Activated naive CD8-positive, alpha-beta T cell (primary cell): Measurements from ENCODE around the gene TM6SF1.
"Not testable (repeated sequence)": the region's sequence is repeated elsewhere in the genome, so short reads cannot be mapped to it uniquely, and the experiment has no call there.

ENCODE experiments used
- H3K27ac Mint-ChIP-seq: one replicate; pipeline ENCODE4 v1.8.0; 2021; ENCODE audit warnings: mixed read lengths
- H3K27me3 Mint-ChIP-seq: one replicate; pipeline ENCODE4 v1.8.0; 2021; ENCODE audit warnings: mixed read lengths
- H3K36me3 Mint-ChIP-seq: one replicate; pipeline ENCODE4 v1.8.0; 2021; ENCODE audit warnings: mixed read lengths
- H3K4me1 Mint-ChIP-seq: one replicate; pipeline ENCODE4 v1.8.0; 2021; ENCODE audit warnings: low read depth, mixed read lengths
- H3K4me3 Mint-ChIP-seq: one replicate; pipeline ENCODE4 v1.8.0; 2021; ENCODE audit warnings: mild to moderate bottlenecking, mixed read lengths
- H3K9me3 Mint-ChIP-seq: one replicate; pipeline ENCODE4 v1.8.0; 2021; ENCODE audit warnings: low read depth, mixed read lengths

Gene TM6SF1

DNA sequence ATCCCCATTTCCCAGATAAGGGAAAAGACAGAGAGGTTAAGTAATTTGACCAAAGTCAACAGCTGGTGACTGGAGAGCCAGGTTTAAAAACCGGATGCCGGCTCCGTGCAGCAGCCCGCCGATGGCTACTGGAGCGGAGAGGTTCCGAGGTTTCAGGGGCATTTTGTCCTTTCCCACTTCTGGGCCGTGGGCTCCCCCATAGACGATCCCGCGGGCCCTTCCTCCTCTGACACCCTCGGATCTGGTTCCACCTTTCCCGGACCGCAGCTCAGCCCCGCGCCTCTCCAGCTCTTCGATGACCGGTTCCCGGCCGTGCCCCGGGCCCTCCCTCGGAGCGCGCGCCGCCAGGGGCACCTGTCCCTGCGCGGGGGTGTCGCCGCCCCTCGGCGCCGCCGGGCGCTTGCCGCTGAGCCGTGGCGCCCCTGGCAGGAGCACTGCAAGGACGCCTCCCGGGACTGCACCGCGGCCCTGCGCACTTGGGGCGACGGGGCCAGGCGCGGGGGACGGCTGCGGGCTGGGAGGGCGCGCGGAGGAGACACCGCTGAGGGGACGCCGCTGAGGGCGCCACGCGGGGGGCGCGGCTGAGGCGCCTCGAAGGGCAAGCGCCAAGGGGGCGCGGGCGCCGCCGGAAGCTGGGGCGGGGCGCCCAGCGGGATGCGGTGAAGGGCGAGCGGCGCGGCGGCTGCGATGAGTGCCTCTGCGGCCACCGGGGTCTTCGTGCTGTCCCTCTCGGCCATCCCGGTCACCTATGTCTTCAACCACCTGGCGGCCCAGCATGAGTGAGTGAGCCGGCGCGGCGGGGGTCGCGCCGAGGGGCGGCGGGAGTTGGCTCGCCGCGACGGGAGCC, at the start of gene TM6SF1:
Gene TM6SF1 (plus strand): TSS at position 652 of the 847 bp plus-strand sequence. CDS start 36 bp downstream, at position 688.
- H3K9me3 Mint-ChIP-seq, result no peaks in the 10 kb centered on the region
- H3K27me3 Mint-ChIP-seq, result peaks cover 36% of the 10 kb centered on the region
- no peaks in the 10 kb centered on the region for H3K36me3 Mint-ChIP-seq
- H3K27ac Mint-ChIP-seq, result peak within 1 kb of the TSS; percentile 55
- peaks cover 16% of the 10 kb centered on the region for H3K4me1 Mint-ChIP-seq
- peak within 1 kb of the TSS; percentile 82 for H3K4me3 Mint-ChIP-seq

DNA sequence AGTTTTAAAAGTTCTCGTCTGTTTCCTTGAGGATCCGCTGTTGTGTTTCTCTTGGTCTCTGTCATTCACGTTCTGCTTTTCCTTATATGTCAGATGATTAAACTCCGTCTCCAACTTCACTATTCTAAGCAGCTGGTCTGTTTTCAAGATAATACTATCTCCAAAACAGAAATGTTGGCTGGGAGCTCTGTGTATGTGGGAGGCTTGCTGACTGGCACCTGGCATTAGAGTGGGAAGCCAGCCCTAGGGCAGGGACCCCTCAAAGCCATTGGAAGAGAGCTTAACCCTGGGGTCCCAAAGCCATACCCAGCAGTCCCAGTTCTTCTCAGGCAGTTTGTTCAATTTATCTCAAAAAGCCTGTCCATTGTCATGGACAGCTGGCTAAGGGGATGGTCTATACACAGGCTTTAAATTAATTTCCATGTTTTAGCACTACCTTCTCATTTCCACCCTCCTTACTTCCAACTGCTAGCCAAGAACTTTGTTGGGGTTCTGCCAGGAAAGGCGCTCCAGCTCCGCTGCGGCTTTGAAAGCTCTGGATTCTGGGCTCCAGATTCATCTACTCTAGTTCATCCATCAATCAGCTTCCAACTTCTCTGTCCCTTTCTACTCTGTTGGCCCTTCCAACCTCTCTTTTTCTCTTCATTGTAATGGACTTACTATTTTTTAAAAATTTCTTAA, 49.6 kb upstream of the TM6SF1 start:
- no peaks in the 10 kb centered on the region for H3K9me3 Mint-ChIP-seq
- no peak overlapping the region for H3K27ac Mint-ChIP-seq
- peaks cover 18% of the 10 kb centered on the region for H3K4me1 Mint-ChIP-seq
- H3K27me3 Mint-ChIP-seq, result no peaks in the 10 kb centered on the region
- peaks cover 2% of the 10 kb centered on the region for H3K36me3 Mint-ChIP-seq
- no peak overlapping the region for H3K4me3 Mint-ChIP-seq

DNA sequence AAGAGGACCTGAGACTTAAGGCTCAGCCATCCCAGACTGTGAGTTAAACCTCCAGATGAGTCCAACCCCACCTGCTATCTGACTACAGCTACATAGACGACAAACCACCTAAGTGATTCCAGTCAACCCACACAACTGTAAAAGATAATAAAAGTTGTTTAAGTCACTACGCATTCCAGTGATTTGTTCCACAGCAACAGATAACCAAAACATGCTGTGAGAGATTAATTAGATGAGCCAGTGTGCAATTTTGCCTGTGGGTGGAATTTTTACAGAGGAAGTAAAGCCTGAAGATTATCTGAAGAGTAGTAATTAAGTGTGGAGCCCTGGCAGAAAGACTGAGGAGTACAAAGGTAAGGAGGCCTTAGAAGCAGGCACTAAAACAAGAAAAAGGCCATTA, 45.8 kb upstream of the TM6SF1 start:
- H3K4me3 Mint-ChIP-seq, result no peak overlapping the region
- peaks cover 7% of the 10 kb centered on the region for H3K36me3 Mint-ChIP-seq
- H3K27me3 Mint-ChIP-seq, result no peaks in the 10 kb centered on the region
- no peaks in the 10 kb centered on the region for H3K9me3 Mint-ChIP-seq
- H3K27ac Mint-ChIP-seq, result no peak overlapping the region
- peaks cover 15% of the 10 kb centered on the region for H3K4me1 Mint-ChIP-seq

DNA sequence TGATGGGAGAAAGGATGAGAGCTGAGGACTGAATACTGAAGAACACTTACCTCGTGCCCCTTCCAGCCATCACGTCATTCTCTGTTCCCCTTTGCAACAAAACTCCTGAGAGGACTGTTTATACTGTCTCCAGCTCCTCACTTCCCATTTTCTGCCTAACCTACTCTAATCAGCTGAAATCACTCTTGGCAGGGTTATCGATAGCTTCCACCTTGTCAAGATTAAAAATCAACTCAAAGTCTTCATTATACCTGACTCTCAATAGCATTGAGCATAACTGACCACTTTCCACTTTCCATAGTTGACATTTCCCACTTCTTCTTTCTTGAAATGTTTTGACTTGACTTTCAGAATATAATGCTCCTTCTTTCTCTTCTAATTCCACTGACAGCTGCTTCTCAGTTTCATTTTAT, 44.7 kb upstream of the TM6SF1 start:
- Mint-ChIP-seq H3K27me3 (no peaks in the 10 kb centered on the region), H3K9me3 (no peaks in the 10 kb centered on the region), H3K27ac (no peak overlapping the region), H3K4me3 (no peak overlapping the region), H3K36me3 (peaks cover 7% of the 10 kb centered on the region), H3K4me1 (peaks cover 12% of the 10 kb centered on the region)

DNA sequence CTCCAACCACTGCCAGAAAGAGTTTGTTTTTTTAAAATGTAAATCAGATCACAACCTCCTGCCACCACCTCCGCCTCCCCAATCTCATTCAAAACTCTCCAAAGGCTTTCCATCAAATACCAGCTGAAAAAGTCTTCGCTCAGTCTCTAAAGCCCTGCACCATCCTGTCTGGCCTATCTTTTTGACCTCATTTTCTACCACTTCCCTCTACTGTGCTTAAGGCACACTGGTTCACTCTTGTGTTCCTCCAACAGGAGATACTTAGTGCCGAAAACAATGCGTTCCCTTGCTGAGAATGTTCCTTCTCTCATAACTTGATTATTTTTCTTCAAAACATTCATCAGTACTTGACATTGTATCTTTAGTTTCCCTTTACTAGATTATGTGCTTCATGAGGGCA, 43.9 kb upstream of the TM6SF1 start:
- no peaks in the 10 kb centered on the region for H3K27me3 Mint-ChIP-seq
- peaks cover 16% of the 10 kb centered on the region for H3K4me1 Mint-ChIP-seq
- peaks cover 7% of the 10 kb centered on the region for H3K36me3 Mint-ChIP-seq
- no peak overlapping the region for H3K27ac Mint-ChIP-seq
- no peak overlapping the region for H3K4me3 Mint-ChIP-seq
- H3K9me3 Mint-ChIP-seq, result no peaks in the 10 kb centered on the region

DNA sequence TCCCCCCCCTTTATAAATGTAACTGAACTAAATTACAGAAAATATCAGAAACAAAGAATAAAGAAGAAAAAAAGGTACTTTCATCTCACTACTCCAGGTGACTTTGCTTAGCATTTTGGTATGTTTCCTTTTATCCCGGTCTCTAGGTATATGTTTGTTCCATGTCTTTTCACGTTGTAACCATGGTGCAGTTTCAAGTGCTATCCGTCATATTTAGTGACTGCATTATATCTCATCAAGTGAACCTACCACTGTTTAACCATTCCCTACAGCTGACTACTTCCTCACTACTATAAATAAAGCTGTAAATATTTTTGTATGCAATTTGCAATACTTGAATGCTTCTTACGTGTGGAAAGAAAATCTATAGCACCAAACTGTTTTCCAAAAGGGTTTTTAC, 42.6 kb upstream of the TM6SF1 start:
- no peaks in the 10 kb centered on the region for H3K9me3 Mint-ChIP-seq
- H3K27ac Mint-ChIP-seq, result peak overlapping the region; percentile 70

DNA sequence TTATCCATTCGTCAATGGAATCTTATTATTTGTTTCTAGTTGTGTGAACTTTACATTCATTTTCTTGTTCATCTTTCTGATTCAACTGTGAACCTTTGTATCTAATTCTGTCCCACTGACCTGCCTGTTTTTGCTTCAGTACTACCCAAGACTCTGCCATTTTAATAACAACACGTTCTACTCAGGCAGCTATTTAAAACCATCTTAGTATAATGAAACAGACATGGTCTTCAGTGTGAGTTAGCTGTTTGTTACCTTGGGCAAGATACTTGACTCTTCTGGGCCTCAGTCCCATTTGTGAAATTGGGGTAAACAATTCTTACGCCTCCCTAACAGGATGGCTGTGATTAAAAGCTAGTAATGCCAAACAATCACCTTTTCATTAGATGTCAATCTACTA, 42.0 kb upstream of the TM6SF1 start:
- peaks cover 7% of the 10 kb centered on the region for H3K36me3 Mint-ChIP-seq
- H3K4me3 Mint-ChIP-seq, result no peak overlapping the region
- H3K27me3 Mint-ChIP-seq, result no peaks in the 10 kb centered on the region
- H3K4me1 Mint-ChIP-seq, result peaks cover 17% of the 10 kb centered on the region
- peak overlapping the region; percentile 70 for H3K27ac Mint-ChIP-seq
- no peaks in the 10 kb centered on the region for H3K9me3 Mint-ChIP-seq

More for the DNA sequence above, 42.6 kb upstream of the TM6SF1 start:
- Mint-ChIP-seq H3K36me3 (peaks cover 7% of the 10 kb centered on the region), H3K27me3 (no peaks in the 10 kb centered on the region), H3K4me3 (no peak overlapping the region), H3K4me1 (peaks cover 17% of the 10 kb centered on the region)

DNA sequence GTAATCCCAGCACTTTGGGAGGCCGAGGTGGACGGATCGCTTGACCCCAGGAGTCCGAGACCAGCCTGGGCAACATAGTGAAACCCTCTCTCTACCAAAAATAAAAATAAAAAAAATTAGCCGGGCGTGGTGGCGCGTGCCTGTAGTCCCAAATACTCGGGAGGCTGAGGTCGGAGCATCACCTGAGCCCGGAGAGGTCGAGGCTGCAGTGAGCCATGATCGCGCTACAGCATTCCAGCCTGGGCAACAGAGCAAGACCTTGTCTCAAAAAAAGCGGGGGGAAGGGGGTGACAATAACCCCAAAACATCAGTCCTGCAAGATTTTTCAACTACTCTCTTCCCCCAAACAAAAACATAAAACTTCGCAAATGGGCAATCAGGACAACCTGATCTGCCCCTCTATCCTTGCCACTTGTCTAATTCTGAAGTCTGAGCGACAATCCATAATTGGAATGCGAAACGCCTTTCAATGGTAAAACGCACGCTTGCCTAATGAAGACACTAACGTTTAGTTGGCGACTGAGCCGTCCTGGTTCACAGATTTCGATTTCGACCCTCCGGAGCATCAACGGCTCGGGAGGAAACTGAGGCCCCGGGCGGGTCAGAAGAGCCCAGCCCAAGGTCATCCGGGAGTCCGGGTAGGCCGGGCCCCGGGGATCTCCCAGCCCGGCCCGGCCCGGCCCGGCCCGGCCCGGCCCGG, 41.3 kb upstream of the TM6SF1 start:
- H3K4me3 Mint-ChIP-seq, result no peak overlapping the region
- no peaks in the 10 kb centered on the region for H3K27me3 Mint-ChIP-seq
- peaks cover 7% of the 10 kb centered on the region for H3K36me3 Mint-ChIP-seq
- H3K9me3 Mint-ChIP-seq, result no peaks in the 10 kb centered on the region
- peak overlapping the region; percentile 70 for H3K27ac Mint-ChIP-seq
- peaks cover 17% of the 10 kb centered on the region for H3K4me1 Mint-ChIP-seq

DNA sequence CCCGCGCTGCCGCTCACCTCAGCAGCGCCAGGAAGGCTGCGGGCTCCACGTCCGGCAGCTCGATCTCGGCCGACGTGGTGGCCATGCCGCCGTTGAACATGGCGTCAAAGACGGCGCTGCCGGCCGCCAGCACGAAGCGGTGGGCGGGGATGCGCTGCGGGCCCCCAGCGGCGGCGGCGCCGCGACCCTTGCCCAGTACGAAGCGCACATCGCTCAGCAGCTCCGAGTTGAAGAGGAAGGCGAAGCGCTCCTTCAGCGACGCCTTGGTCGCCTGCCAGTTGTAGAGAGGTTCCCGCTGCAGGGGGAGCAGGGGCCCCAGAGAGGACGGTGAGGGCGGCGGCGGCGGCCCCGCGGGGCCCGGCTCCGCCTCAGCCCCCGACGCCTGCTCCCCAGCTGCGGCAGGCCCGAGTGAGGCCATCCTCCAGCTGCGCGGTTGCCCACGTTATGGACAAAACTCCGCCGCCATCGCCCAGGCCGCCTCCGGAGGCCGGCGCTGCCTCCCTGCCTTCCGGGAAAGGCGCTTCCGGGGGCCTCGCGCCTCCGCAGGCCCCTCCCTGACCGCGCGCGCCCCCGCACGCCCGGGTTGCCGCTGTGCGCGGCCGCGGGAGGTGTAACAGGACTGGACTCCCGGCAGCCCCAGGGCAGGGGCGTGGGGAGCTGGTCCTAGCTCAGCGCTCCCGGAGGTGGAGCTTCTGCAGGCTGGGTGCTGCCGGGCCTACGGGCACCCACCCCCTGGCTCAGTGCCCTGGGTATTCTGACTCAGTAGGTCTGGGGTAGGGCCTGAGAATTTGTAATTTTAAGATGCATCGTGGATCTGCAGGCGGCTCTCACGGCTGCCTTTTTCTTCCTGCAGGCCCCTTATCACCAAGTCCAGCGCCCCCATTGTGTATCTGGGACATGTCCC, 40.5 kb upstream of the TM6SF1 start, which contains the start of gene BTBD1:
Gene BTBD1 (minus strand): TSS at position 519 of the 904 bp plus-strand sequence. CDS start 101 bp downstream, at position 418.
- Mint-ChIP-seq H3K27ac (peak within 1 kb of the TSS; percentile 70), H3K9me3 (no peaks in the 10 kb centered on the region), H3K4me1 (peaks cover 17% of the 10 kb centered on the region), H3K4me3 (peak within 1 kb of the TSS; percentile 76), H3K36me3 (peaks cover 7% of the 10 kb centered on the region), H3K27me3 (no peaks in the 10 kb centered on the region)

DNA sequence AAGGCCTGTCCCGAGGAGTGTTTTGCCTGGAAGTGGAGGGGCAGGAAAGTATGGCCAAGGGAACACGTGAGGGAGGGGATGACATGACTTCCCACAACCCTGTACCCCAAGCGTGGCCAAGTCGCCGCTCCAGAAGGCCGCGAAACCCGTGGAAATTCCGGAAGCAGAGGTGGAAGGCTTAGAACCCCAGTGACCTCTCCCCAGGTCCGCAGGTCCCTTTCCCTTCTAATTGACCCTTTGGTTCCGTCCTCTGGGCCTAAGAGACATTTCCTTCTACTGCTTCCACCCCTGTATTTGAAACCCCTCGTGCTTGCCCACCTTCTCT, 39.8 kb upstream of the TM6SF1 start:
- peak overlapping the region; percentile 54 for H3K27ac Mint-ChIP-seq
- peaks cover 9% of the 10 kb centered on the region for H3K36me3 Mint-ChIP-seq
- H3K9me3 Mint-ChIP-seq, result no peaks in the 10 kb centered on the region
- peaks cover 17% of the 10 kb centered on the region for H3K4me1 Mint-ChIP-seq
- H3K4me3 Mint-ChIP-seq, result peak overlapping the region; percentile 76
- H3K27me3 Mint-ChIP-seq, result peaks cover 1% of the 10 kb centered on the region

DNA sequence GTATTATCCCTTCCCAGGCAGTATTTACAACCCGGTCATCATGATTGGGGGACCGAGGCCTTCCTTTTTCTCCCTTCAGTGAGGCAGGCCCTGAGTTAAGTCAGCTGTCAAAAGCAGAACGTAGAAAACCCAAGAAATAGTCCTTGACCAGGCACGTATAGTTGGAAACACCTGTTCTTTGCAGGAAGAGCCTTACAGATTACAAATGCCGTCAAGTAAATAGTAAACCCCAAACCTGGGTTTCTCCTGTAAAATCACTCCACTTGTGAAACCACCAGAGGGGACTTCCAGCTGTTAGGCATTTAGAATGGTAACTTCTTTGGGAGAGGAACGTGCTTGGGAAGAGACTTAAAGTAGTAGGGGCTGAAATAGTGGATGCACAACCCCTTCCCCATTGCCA, 39.4 kb upstream of the TM6SF1 start:
- Mint-ChIP-seq H3K27me3 (peaks cover 1% of the 10 kb centered on the region), H3K9me3 (no peaks in the 10 kb centered on the region), H3K36me3 (peaks cover 9% of the 10 kb centered on the region), H3K27ac (no peak overlapping the region), H3K4me3 (peak overlapping the region; percentile 76), H3K4me1 (peaks cover 17% of the 10 kb centered on the region)

DNA sequence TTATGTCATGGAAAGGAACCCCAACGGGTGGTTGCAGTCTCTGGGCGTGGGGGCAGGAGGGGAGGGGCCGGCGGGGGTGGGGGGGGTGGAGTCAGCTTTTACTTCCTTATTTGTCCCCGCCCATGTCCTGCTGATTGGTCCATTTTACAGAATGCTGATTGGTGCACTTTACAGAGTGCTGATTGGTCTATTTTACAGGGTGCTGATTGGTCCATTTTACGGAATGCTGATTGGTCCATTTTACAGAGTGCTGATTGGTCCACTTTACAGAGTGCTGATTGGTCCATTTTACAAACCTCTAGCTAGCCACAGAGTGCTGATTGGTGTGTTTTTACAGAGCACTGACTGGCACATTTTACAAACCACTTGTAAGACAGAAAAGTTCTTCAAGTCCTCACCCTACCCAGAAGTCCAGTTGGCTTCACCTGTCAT, 38.2 kb upstream of the TM6SF1 start:
- not testable (repeated sequence) for H3K27me3 Mint-ChIP-seq, H3K36me3 Mint-ChIP-seq, H3K4me3 Mint-ChIP-seq, H3K9me3 Mint-ChIP-seq
- Mint-ChIP-seq H3K27ac (peak overlapping the region; percentile 54), H3K4me1 (peaks cover 17% of the 10 kb centered on the region)

DNA sequence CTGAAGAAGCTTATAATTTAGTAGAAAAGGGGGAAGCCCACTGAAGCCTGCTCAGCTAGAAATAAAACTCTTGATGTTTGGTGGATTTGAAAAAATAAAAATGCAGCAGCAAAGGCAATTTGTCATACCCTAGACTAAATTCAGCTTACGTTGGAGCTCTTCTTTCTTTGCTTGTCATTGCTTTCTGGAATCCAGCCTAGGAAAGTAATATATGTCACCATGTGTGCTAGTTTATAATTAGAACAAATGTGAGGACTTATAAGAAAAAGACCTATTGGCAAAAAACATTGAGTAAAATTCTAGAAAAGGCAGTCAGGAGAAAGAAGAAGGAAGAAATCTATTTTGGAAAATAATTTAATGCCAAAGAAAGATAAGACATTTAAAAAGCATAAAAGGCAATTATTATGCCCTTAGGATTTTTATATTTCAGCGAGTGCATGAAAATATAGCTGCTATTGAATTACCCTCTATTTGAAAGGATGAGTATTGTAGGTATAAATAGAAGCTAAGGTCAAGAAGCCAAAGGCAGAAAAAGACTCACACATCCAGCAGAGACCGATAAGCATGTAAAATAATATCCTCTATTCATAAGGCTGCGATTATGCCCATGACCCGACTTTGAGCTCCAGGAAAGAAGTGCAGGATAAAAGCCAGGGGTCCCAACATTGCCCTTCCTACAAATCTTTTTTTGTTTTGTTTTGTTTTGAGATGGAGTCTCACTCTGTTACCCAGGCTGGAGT, 29.8 kb upstream of the TM6SF1 start:
- Mint-ChIP-seq H3K27me3 (peaks cover 14% of the 10 kb centered on the region), H3K9me3 (no peaks in the 10 kb centered on the region), H3K4me3 (no peak overlapping the region), H3K4me1 (no peaks in the 10 kb centered on the region), H3K27ac (no peak overlapping the region), H3K36me3 (no peaks in the 10 kb centered on the region)

DNA sequence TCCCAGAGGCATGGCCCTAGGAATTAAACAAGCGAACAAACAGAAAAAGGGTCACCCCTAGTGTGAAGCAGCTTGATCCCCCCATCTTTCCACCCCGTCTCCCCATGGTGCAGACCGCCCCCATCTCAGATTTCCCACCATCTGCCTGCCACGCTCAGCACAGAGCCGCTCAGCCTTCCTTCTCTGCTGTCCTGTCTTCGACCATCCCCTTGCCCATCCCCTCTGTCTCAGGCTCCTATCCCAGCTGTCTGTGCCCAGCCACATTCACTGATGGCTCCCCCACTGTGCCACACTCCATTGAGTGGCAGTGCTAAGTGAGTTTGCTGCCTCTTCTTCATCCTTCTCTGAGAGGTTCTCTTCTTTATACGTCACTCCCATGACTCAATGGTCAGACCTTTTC, 28.7 kb upstream of the TM6SF1 start:
- no peak overlapping the region for H3K4me3 Mint-ChIP-seq
- no peak overlapping the region for H3K27ac Mint-ChIP-seq
- H3K9me3 Mint-ChIP-seq, result no peaks in the 10 kb centered on the region
- H3K27me3 Mint-ChIP-seq, result peaks cover 15% of the 10 kb centered on the region
- H3K36me3 Mint-ChIP-seq, result no peaks in the 10 kb centered on the region
- H3K4me1 Mint-ChIP-seq, result no peaks in the 10 kb centered on the region
